Measurements from ENCODE around the gene TPTE2.

GRCh38 chr13:19606152-19606551 is 44.8 kb upstream of the TPTE2 start:
- TF ChIP-seq, protein P1, sequence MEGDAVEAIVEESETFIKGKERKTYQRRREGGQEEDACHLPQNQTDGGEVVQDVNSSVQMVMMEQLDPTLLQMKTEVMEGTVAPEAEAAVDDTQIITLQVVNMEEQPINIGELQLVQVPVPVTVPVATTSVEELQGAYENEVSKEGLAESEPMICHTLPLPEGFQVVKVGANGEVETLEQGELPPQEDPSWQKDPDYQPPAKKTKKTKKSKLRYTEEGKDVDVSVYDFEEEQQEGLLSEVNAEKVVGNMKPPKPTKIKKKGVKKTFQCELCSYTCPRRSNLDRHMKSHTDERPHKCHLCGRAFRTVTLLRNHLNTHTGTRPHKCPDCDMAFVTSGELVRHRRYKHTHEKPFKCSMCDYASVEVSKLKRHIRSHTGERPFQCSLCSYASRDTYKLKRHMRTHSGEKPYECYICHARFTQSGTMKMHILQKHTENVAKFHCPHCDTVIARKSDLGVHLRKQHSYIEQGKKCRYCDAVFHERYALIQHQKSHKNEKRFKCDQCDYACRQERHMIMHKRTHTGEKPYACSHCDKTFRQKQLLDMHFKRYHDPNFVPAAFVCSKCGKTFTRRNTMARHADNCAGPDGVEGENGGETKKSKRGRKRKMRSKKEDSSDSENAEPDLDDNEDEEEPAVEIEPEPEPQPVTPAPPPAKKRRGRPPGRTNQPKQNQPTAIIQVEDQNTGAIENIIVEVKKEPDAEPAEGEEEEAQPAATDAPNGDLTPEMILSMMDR (conservative IDR thresholded peaks at IDR 0.05; ENCODE audit: low read depth, low read length): no peak
- TF ChIP-seq POLR2A (IDR thresholded peaks at IDR 0.05; ENCODE audit: low read depth, low read length) (no peak), RFX5 (IDR thresholded peaks at IDR 0.05; ENCODE audit: low read depth, low read length) (no peak), SMC3 (IDR thresholded peaks at IDR 0.05; ENCODE audit: low read depth, low read length) (no peak)

All from IMR-90 (cell line).